ENCODE results near the gene PCDHGB1.

DNA sequence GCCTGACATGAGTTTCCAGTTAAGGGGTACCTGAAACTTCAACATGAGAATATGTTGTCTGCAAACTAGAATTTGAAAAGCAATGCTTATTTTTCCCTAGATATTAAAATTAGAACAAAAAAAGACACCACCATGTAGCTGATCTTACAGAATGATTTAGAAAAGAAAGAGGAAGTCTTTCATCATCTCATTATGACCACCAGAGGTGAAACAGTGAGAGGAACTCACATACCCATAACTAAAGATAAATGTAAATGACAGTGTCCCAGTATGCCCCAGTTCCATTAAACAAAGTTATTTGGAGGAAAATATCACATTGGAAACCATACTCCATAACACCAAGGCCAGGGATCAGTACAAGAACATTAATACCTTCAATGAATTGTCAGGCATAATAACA, 36.2 kb upstream of the PCDHGB1 start:
- TF ChIP-seq, protein P1, sequence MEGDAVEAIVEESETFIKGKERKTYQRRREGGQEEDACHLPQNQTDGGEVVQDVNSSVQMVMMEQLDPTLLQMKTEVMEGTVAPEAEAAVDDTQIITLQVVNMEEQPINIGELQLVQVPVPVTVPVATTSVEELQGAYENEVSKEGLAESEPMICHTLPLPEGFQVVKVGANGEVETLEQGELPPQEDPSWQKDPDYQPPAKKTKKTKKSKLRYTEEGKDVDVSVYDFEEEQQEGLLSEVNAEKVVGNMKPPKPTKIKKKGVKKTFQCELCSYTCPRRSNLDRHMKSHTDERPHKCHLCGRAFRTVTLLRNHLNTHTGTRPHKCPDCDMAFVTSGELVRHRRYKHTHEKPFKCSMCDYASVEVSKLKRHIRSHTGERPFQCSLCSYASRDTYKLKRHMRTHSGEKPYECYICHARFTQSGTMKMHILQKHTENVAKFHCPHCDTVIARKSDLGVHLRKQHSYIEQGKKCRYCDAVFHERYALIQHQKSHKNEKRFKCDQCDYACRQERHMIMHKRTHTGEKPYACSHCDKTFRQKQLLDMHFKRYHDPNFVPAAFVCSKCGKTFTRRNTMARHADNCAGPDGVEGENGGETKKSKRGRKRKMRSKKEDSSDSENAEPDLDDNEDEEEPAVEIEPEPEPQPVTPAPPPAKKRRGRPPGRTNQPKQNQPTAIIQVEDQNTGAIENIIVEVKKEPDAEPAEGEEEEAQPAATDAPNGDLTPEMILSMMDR (IDR thresholded peaks at IDR 0.05): no peak
- no peak for TF ChIP-seq POLR2A (IDR thresholded peaks at IDR 0.05)

Measured in breast epithelium (tissue), 3 donors.